Activated CD4-positive, alpha-beta memory T cell treated with anti-CD3 and anti-CD28 coated beads for 36 hours (primary cell): ENCODE measurements around the gene DMD. TPM values are rescaled to one million over a fixed set of nuclear protein-coding genes. Genes with fewer than 3 reads are reported as not detected.

Experiments
- CTCF ChIA-PET: fragments of 350-600 bp; sonication (Branson Sonifier 250); formaldehyde crosslinking; loops from one replicate; lab custom pipeline; 2021; ENCODE audit warnings: antibody characterized with exemption, inconsistent platforms; lab: Charles Lee
- POLR2A ChIA-PET: fragments of 350-600 bp; sonication (Branson Sonifier 250); formaldehyde crosslinking; loops from one replicate; lab custom pipeline; 2021; ENCODE audit warnings: antibody characterized with exemption; lab: Charles Lee
- DNase-seq: peaks from one replicate; pipeline ENCODE4 v3.0.0-alpha.2; 2020
- H3K27ac Mint-ChIP-seq: one replicate; pipeline ENCODE4 v1.8.0; 2021; ENCODE audit warnings: mixed read lengths
- H3K27me3 Mint-ChIP-seq: one replicate; pipeline ENCODE4 v1.8.0; 2021; ENCODE audit warnings: mixed read lengths
- H3K36me3 Mint-ChIP-seq: one replicate; pipeline ENCODE4 v1.8.0; 2021; ENCODE audit warnings: mixed read lengths
- H3K4me1 Mint-ChIP-seq: one replicate; pipeline ENCODE4 v1.8.0; 2021; ENCODE audit warnings: low read depth, mixed read lengths
- H3K4me3 Mint-ChIP-seq: one replicate; pipeline ENCODE4 v1.8.0; 2021; ENCODE audit warnings: mild to moderate bottlenecking, mixed read lengths
- H3K9me3 Mint-ChIP-seq: one replicate; pipeline ENCODE4 v1.8.0; 2021; ENCODE audit warnings: mixed read lengths
- intact Hi-C: fragments of 100-400 bp; cut with micrococcal nuclease; formaldehyde crosslinking; loops from one replicate; pipeline ENCODE4 v1.15.1; 2023
- total RNA-seq, 2 experiments: library from RNA; stranded (reverse); gene quantifications; one replicate each; pipeline ENCODE4 v1.2.3, GENCODE V29; 2021

The DMD gene
- total RNA-seq, 2 experiments from 2014 or later, result 0.64 to 1.5 TPM

DNA sequence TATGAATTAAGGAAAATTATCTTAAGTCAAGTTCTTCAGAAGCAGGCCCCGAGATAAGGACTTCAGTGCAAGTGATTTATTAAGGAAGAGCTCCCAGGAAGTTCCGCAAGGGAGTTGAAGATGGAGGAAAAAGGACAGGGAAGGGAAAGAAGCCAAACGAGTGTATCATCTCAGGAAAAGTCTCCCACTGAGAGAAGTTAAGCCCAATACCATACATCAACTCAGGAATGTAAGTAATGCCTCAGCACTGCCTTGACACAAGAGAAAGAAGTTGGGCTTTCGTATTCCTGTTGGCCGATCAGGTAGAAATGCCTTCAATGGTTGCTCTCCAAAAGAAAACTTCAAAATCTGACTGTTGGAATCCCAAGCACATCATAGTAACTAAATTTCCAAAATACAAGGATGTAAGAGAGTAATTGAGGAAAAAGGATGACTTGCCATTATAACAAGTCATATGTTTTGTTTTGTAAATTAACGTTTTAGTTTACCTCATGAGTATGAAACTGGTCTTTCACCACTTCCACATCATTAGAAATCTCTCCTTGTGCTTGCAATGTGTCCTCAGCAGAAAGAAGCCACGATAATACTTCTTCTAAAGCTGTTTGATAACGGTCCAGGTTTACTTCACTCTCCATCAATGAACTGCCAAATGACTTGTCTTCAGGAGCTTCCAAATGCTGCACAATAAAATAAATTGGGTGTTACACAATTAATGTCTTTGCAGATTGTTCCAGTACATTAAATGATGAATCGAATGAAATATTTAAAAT is 566.7 kb downstream of the DMD start:
- intact Hi-C loops, result no loop called here
- no peaks in the 10 kb centered on the region for H3K36me3 Mint-ChIP-seq
- H3K27ac Mint-ChIP-seq, result no peak overlapping the region
- POLR2A ChIA-PET, result no interaction called here
- H3K27me3 Mint-ChIP-seq, result no peaks in the 10 kb centered on the region
- H3K4me3 Mint-ChIP-seq, result no peak overlapping the region
- H3K4me1 Mint-ChIP-seq, result no peaks in the 10 kb centered on the region
- CTCF ChIA-PET, result no interaction called here
- DNase-seq, result no peak
- peaks cover 2% of the 10 kb centered on the region for H3K9me3 Mint-ChIP-seq

GRCh38 chrX:32642283-32642682 is 569.1 kb downstream of the DMD start:
- CTCF ChIA-PET, result no interaction called here
- Mint-ChIP-seq H3K4me1 (no peaks in the 10 kb centered on the region), H3K4me3 (no peak overlapping the region), H3K27ac (no peak overlapping the region), H3K27me3 (no peaks in the 10 kb centered on the region), H3K9me3 (peaks cover 2% of the 10 kb centered on the region), H3K36me3 (no peaks in the 10 kb centered on the region)
- intact Hi-C loops, result no loop called here
- no peak for DNase-seq
- POLR2A ChIA-PET, result no interaction called here

DNA sequence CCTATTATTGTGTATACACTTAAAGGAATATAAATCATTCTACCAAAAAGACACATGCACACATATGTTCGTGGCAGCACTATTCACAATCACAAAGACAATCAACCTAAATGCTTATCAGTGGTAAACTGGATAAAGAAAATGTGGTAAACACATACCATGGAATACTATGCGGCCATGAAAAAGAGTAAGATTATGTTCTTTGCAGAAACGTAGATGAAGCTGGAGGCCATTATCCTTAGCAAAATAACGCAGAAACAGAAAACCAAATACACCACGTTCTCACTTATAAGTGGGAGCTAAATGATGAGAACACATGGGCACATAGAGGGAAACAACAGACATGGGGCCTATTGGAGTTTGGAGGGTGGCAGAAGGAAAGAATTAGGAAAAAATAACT is 593.2 kb downstream of the DMD start:
- no peak for DNase-seq
- CTCF ChIA-PET, result no interaction called here
- intact Hi-C loops, result no loop called here
- Mint-ChIP-seq H3K9me3 (peaks cover 4% of the 10 kb centered on the region), H3K36me3 (no peaks in the 10 kb centered on the region), H3K4me3 (no peak overlapping the region), H3K27me3 (no peaks in the 10 kb centered on the region), H3K4me1 (no peaks in the 10 kb centered on the region), H3K27ac (no peak overlapping the region)
- POLR2A ChIA-PET, result no interaction called here

DNA sequence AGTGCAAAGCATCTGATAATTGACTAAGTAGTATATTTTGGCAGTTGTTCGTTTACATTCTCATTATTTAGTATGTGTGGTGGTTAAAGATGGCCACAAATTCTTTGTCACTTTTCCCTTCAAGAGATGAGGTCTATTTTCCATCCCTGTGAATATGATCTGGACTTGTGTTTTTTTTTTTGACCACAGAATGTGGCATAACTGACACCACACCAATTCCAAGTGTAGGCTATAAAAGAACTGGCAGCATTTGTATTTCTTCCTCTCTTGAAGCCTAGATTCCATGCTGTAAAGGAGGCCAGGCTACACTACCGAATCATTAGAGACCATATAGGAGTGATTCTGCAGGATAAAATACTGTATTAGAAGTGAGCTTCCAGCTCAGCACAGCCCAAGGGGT is 596.6 kb downstream of the DMD start:
- Mint-ChIP-seq H3K27me3 (no peaks in the 10 kb centered on the region), H3K4me3 (no peak overlapping the region), H3K36me3 (no peaks in the 10 kb centered on the region), H3K4me1 (no peaks in the 10 kb centered on the region), H3K27ac (no peak overlapping the region), H3K9me3 (peaks cover 4% of the 10 kb centered on the region)
- ChIA-PET POLR2A (no interaction called here), CTCF (no interaction called here)
- intact Hi-C loops, result no loop called here
- DNase-seq, result no peak

- H3K27me3 Mint-ChIP-seq, result no peaks in the 10 kb centered on the region
- DNase-seq, result no peak
- CTCF ChIA-PET, result no interaction called here
- H3K9me3 Mint-ChIP-seq, result no peaks in the 10 kb centered on the region
- H3K27ac Mint-ChIP-seq, result no peak overlapping the region
- no peaks in the 10 kb centered on the region for H3K4me1 Mint-ChIP-seq
- intact Hi-C loops, result no loop called here
- H3K4me3 Mint-ChIP-seq, result no peak overlapping the region
- POLR2A ChIA-PET, result no interaction called here
- H3K36me3 Mint-ChIP-seq, result no peaks in the 10 kb centered on the region
Observed at GRCh38 chrX:32599156-32599555, 612.2 kb downstream of the DMD start.

DNA sequence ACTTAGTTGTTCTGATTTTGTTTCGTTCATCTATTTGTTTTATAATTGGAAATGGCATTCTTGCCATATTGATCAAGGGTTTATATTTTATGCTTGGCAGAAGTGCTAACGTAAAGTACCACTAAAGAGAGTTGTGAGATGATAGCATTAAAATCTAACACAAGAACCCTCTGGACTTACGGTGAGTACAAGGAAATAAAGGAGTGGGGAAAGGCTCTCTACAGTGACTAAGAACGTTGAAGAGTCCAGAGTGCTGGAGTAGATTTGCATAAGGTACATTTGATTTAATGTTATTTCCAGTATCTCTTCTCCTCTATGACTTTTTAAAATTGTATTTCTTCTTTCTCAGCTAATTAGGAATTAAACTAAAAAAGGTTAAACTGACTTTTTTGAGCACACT is 612.6 kb downstream of the DMD start:
- intact Hi-C loops, result no loop called here
- H3K4me3 Mint-ChIP-seq, result no peak overlapping the region
- no peaks in the 10 kb centered on the region for H3K36me3 Mint-ChIP-seq
- ChIA-PET POLR2A (no interaction called here), CTCF (no interaction called here)
- H3K4me1 Mint-ChIP-seq, result no peaks in the 10 kb centered on the region
- no peak for DNase-seq
- no peaks in the 10 kb centered on the region for H3K27me3 Mint-ChIP-seq
- no peaks in the 10 kb centered on the region for H3K9me3 Mint-ChIP-seq
- no peak overlapping the region for H3K27ac Mint-ChIP-seq

DNA sequence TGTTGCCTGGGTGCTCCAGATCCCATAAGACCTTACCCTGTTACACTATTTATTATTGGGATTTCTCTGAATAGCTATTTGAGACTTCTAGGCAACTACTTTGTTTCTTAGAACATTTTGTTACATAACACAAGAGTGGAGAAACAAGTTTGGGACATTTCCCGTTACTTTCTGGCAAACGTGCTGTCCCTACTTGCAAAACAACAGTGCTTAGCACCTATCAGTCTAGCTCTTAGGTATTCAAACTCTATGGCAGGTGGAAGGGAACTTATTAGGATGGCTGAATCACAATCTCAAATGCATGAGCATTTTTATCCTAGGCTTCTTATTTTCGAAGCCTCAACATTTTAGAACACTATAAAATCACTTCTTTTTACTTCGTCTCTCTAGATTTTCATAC is 613.6 kb downstream of the DMD start:
- H3K9me3 Mint-ChIP-seq, result no peaks in the 10 kb centered on the region
- DNase-seq, result no peak
- intact Hi-C loops, result no loop called here
- POLR2A ChIA-PET, result no interaction called here
- no peak overlapping the region for H3K4me3 Mint-ChIP-seq
- H3K36me3 Mint-ChIP-seq, result no peaks in the 10 kb centered on the region
- CTCF ChIA-PET, result no interaction called here
- no peaks in the 10 kb centered on the region for H3K27me3 Mint-ChIP-seq
- no peaks in the 10 kb centered on the region for H3K4me1 Mint-ChIP-seq
- H3K27ac Mint-ChIP-seq, result no peak overlapping the region

- DNase-seq, result no peak
- Mint-ChIP-seq H3K4me3 (no peak overlapping the region), H3K36me3 (no peaks in the 10 kb centered on the region), H3K9me3 (no peaks in the 10 kb centered on the region), H3K27me3 (no peaks in the 10 kb centered on the region), H3K4me1 (no peaks in the 10 kb centered on the region), H3K27ac (no peak overlapping the region)
- CTCF ChIA-PET, result no interaction called here
- intact Hi-C loops, result no loop called here
- POLR2A ChIA-PET, result no interaction called here
Observed at GRCh38 chrX:32592786-32593185, 618.6 kb downstream of the DMD start.

DNA sequence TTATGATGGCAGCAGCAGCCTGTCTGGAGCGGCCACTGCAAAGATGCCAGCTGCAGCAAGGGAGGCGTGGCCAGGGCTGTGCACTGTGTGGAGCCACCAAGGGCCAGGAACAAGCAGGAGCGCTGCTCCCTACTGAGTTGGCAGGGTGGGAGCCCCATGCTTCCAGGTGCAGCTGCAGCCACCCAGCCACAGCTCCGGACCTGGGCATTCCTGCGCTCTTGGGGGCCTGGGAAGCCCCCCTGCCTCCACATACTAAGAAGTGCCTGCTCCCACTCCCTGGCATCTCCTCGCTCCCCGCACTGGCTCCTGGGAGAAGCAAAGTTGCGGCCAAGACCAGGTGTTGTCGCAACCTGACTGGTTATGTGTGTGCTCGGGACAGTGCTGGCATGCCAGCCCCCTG is 619.8 kb downstream of the DMD start:
- Mint-ChIP-seq H3K4me3 (no peak overlapping the region), H3K9me3 (no peaks in the 10 kb centered on the region), H3K27ac (no peak overlapping the region), H3K36me3 (no peaks in the 10 kb centered on the region), H3K4me1 (no peaks in the 10 kb centered on the region), H3K27me3 (no peaks in the 10 kb centered on the region)
- intact Hi-C loops, result no loop called here
- ChIA-PET CTCF (no interaction called here), POLR2A (no interaction called here)
- DNase-seq, result no peak

DNA sequence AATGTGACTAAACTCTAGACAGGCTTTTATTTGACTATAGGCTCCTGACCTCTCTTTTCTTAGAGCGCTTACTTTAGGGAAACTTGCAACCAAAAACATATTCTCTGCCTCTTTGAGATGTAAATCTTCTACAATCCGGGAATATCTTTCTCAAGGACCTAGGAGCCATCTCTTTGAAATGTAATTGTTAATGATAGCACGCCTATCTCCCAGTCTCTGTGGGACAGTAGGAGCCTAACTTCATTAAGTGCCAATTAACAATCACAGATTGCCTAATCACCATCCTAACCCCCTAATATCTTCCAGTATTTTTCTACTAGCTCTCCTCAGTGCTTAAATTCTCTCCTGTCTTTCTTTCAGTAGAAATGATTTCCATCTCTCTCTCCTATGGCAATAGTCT is 628.6 kb downstream of the DMD start:
- H3K36me3 Mint-ChIP-seq, result no peaks in the 10 kb centered on the region
- H3K27me3 Mint-ChIP-seq, result no peaks in the 10 kb centered on the region
- intact Hi-C loops, result no loop called here
- H3K4me3 Mint-ChIP-seq, result no peak overlapping the region
- ChIA-PET CTCF (no interaction called here), POLR2A (no interaction called here)
- no peaks in the 10 kb centered on the region for H3K9me3 Mint-ChIP-seq
- H3K27ac Mint-ChIP-seq, result no peak overlapping the region
- DNase-seq, result no peak
- H3K4me1 Mint-ChIP-seq, result no peaks in the 10 kb centered on the region

DNA sequence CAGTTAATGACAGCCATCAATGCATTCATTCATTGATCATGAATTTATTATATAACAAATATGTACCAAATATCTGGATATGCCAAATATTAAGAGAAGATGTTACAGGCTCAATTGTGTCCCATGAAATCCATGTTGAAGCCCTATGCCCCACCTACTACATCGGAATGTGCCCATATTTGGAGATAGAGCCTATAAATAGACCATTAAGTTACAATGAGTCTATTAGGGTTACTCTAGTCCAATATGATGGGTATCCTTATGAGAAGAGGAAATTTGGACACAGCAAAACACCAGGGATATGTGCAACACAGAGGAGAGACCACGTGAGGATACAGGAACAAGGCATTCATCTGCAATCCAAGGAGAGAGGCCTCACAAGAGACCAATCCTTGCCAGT is 634.5 kb downstream of the DMD start:
- no peak overlapping the region for H3K27ac Mint-ChIP-seq
- H3K27me3 Mint-ChIP-seq, result no peaks in the 10 kb centered on the region
- no peak overlapping the region for H3K4me3 Mint-ChIP-seq
- H3K36me3 Mint-ChIP-seq, result no peaks in the 10 kb centered on the region
- no peaks in the 10 kb centered on the region for H3K4me1 Mint-ChIP-seq
- POLR2A ChIA-PET, result no interaction called here
- no peaks in the 10 kb centered on the region for H3K9me3 Mint-ChIP-seq
- intact Hi-C loops, result no loop called here
- CTCF ChIA-PET, result no interaction called here
- no peak for DNase-seq

GRCh38 chrX:32572644-32573043 is 638.7 kb downstream of the DMD start:
- no peaks in the 10 kb centered on the region for H3K9me3 Mint-ChIP-seq
- intact Hi-C loops, result no loop called here
- DNase-seq, result no peak
- no peaks in the 10 kb centered on the region for H3K4me1 Mint-ChIP-seq
- no peaks in the 10 kb centered on the region for H3K36me3 Mint-ChIP-seq
- POLR2A ChIA-PET, result no interaction called here
- no peaks in the 10 kb centered on the region for H3K27me3 Mint-ChIP-seq
- CTCF ChIA-PET, result no interaction called here
- H3K27ac Mint-ChIP-seq, result no peak overlapping the region
- H3K4me3 Mint-ChIP-seq, result no peak overlapping the region

DNA sequence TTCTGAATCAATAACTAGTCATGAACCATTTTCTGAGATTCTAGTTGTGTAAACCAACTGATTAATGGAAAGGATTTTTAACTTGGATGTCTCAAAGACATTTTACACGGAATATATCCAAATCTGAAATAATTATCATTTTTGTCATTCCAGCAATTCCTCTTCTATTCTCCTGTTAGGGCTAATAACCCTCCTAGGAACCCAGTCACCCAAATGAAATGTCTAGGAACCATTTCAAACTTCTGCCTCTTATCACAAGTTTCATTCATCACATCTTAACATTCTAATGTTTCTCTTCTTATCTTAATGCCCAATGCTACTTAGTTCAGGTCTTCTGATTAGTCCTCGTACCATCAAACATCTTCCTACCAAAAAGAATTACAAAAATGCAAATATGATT is 639.8 kb downstream of the DMD start:
- no peak for DNase-seq
- no peak overlapping the region for H3K27ac Mint-ChIP-seq
- H3K4me3 Mint-ChIP-seq, result no peak overlapping the region
- H3K27me3 Mint-ChIP-seq, result no peaks in the 10 kb centered on the region
- ChIA-PET CTCF (no interaction called here), POLR2A (no interaction called here)
- intact Hi-C loops, result no loop called here
- no peaks in the 10 kb centered on the region for H3K36me3 Mint-ChIP-seq
- no peaks in the 10 kb centered on the region for H3K4me1 Mint-ChIP-seq
- H3K9me3 Mint-ChIP-seq, result no peaks in the 10 kb centered on the region
